K562 (cell line): Measurements from ENCODE around the gene TNN. TPM values are rescaled to one million over a fixed set of nuclear protein-coding genes. Genes with fewer than 3 reads are reported as not detected.

ENCODE experiments used
- C11orf30 ChIP-seq: fragments of 450-650 bp; IDR thresholded peaks from 2 replicates; pipeline ENCODE4 v1.6.1; 2016; ENCODE audit warnings: low read depth, mild to moderate bottlenecking
- HMGXB4 ChIP-seq: sonication (generic); formaldehyde crosslinking; IDR thresholded peaks from 2 replicates; pipeline ENCODE4 v1.8.1; 2023; ENCODE audit warnings: mild to moderate bottlenecking, missing genetic modification reagents
- NCOA4 ChIP-seq: fragments of 450-650 bp; IDR thresholded peaks from 2 replicates; pipeline ENCODE4 v1.6.1; 2018; ENCODE audit warnings: mild to moderate bottlenecking; ENCODE audit not compliant: partially characterized antibody
- POU5F1 ChIP-seq: fragments of 150-350 bp; IDR thresholded peaks from 2 replicates; pipeline ENCODE4 v1.6.1; 2014; ENCODE audit warnings: borderline replicate concordance, low read length, low read depth, mild to moderate bottlenecking; ENCODE audit not compliant: partially characterized antibody
- RAD51 ChIP-seq: fragments of 450-650 bp; IDR thresholded peaks from 2 replicates; pipeline ENCODE4 v1.7.1; 2016; ENCODE audit warnings: low read depth, mild to moderate bottlenecking, borderline replicate concordance
- U2AF2 ChIP-seq: fragments of 200-400 bp; formaldehyde crosslinking; optimal IDR thresholded peaks from 2 replicates; pipeline ENCODE3; 2017; ENCODE audit warnings: low read depth, mild to moderate bottlenecking, low read length
- polyA plus RNA-seq, 8 experiments: library from polyadenylated mRNA; depleted of rRNA in 4 of 8; stranded (reverse) in 5 of 8; unstranded in 3 of 8; fragments of >200 nt; fragmentation: Nextera tagmentation in 2 of 8; fragmentation: Illumina TruSeq in 1 of 8; extraction: Ambion mirVana in 2 of 8; extraction: Trizol in 1 of 8; gene quantifications; 2 replicates each; pipeline versions ENCODE4 v1.2.1 to v1.2.3, GENCODE V29; 2011 to 2014; ENCODE audit warnings: inconsistent platforms in 1 of 8, missing spikeins in 1 of 8
- total RNA-seq, 7 experiments: library from RNA; depleted of rRNA in 6 of 7; stranded (reverse); fragments of >200 nt in 6 of 7; fragmentation: Illumina TruSeq in 2 of 7; extraction: Trizol in 2 of 7; gene quantifications; 2 replicates each; pipeline versions ENCODE4 v1.2.1 to v1.2.3, GENCODE V29; 2011 to 2021; ENCODE audit warnings: low replicate concordance in 1 of 7
- TF ChIP-seq, protein P1 (sequence below): fragments of 250-450 bp; sonication (Bioruptor Pico); IDR thresholded peaks from 2 replicates; pipeline ENCODE4 v1.4.0; 2020; ENCODE audit warnings: mild to moderate bottlenecking, moderate library complexity, borderline replicate concordance

Gene TNN
- total and polyA plus RNA-seq, 9 of the 15 experiments (the other 6 are each of a cell fraction or from before 2014, with no cell fraction given), result 0.01 to 0.09 (median 0.07) TPM; not detected in 4

GRCh38 chr1:175080030-175080429 is 12.4 kb downstream of the TNN start (continued):
- TF ChIP-seq POU5F1 (no peak), U2AF2 (no peak), C11orf30 (no peak), NCOA4 (no peak), HMGXB4 (CRISPR knock-in tag) (no peak), RAD51 (no peak)
- TF ChIP-seq, protein P1, sequence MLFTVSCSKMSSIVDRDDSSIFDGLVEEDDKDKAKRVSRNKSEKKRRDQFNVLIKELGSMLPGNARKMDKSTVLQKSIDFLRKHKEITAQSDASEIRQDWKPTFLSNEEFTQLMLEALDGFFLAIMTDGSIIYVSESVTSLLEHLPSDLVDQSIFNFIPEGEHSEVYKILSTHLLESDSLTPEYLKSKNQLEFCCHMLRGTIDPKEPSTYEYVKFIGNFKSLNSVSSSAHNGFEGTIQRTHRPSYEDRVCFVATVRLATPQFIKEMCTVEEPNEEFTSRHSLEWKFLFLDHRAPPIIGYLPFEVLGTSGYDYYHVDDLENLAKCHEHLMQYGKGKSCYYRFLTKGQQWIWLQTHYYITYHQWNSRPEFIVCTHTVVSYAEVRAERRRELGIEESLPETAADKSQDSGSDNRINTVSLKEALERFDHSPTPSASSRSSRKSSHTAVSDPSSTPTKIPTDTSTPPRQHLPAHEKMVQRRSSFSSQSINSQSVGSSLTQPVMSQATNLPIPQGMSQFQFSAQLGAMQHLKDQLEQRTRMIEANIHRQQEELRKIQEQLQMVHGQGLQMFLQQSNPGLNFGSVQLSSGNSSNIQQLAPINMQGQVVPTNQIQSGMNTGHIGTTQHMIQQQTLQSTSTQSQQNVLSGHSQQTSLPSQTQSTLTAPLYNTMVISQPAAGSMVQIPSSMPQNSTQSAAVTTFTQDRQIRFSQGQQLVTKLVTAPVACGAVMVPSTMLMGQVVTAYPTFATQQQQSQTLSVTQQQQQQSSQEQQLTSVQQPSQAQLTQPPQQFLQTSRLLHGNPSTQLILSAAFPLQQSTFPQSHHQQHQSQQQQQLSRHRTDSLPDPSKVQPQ (CRISPR knock-in tag), result no peak
